PC-3 (cell line): ENCODE measurements around the gene KCNQ1. TPM values are rescaled to one million over a fixed set of nuclear protein-coding genes. Genes with fewer than 3 reads are reported as not detected.

Experiments
- ATAC-seq: fragments of 200-7000 bp; cut with Tn5 transposase; 2 replicates; pipeline ENCODE4 v1.9.1; 2020; ENCODE audit warnings: mild to moderate bottlenecking, moderate library complexity
- BruUV-seq: library from RNA; stranded (reverse); fragments of 400-500 nt; replicated peaks from 2 replicates; lab custom pipeline; 2021; lab: Mats Ljungman, UMichigan
- CTCF ChIA-PET: fragments of 300-600 bp; sonication (Branson Sonifier 250); formaldehyde crosslinking; loops from one replicate; lab custom pipeline; 2022; ENCODE audit warnings: antibody characterized with exemption; lab: Charles Lee
- POLR2A ChIA-PET: fragments of 300-600 bp; sonication (Branson Sonifier 250); formaldehyde crosslinking; loops from one replicate; lab custom pipeline; 2022; ENCODE audit warnings: antibody characterized with exemption; ENCODE audit not compliant: unreplicated experiment; lab: Charles Lee
- DNase-seq: peaks from one replicate; pipeline ENCODE4 v3.0.0-alpha.2; 2015
- H2AFZ ChIP-seq: fragments of 300-600 bp; sonication (generic); 2 replicates; pipeline ENCODE4 v1.6.0; 2016; ENCODE audit warnings: antibody characterized with exemption, low read length
- H3F3A ChIP-seq: fragments of 300-600 bp; sonication (generic); one replicate; pipeline ENCODE4 v1.6.0; 2017; ENCODE audit warnings: antibody characterized with exemption, low read length, control low read depth, mild to moderate bottlenecking; ENCODE audit not compliant: unreplicated experiment
- H3K27ac ChIP-seq: fragments of 300-600 bp; sonication (generic); 2 replicates; pipeline ENCODE4 v1.5.1; 2016; ENCODE audit warnings: mild to moderate bottlenecking, low read length
- H3K27me3 ChIP-seq: fragments of 300-600 bp; sonication (generic); 2 replicates; pipeline ENCODE4 v1.6.1; 2016; ENCODE audit warnings: low read length, mixed read lengths
- H3K36me3 ChIP-seq: fragments of 300-600 bp; sonication (generic); 2 replicates; pipeline ENCODE4 v1.6.1; 2016; ENCODE audit warnings: low read depth, mixed run types, low read length, mixed read lengths
- H3K4me1 ChIP-seq: fragments of 300-600 bp; sonication (generic); 2 replicates; pipeline ENCODE4 v1.5.1; 2016; ENCODE audit warnings: low read length; ENCODE audit not compliant: insufficient read depth
- H3K4me2 ChIP-seq: fragments of 300-600 bp; sonication (generic); 2 replicates; pipeline ENCODE4 v1.6.0; 2016; ENCODE audit warnings: low read length
- H3K4me3 ChIP-seq: fragments of 300-600 bp; sonication (generic); 2 replicates; pipeline ENCODE4 v1.5.1; 2016; ENCODE audit warnings: mild to moderate bottlenecking, low read length, mixed read lengths
- H3K79me2 ChIP-seq: fragments of 300-600 bp; sonication (generic); 2 replicates; pipeline ENCODE4 v1.6.1; 2017; ENCODE audit warnings: low read length, mixed read lengths
- H3K9ac ChIP-seq: fragments of 300-600 bp; sonication (generic); 2 replicates; pipeline ENCODE4 v1.6.0; 2016; ENCODE audit warnings: mild to moderate bottlenecking, low read length
- H3K9me2 ChIP-seq: fragments of 300-600 bp; sonication (generic); replicated peaks from 2 replicates; pipeline ENCODE4 v1.6.1; 2016; ENCODE audit warnings: mixed run types, low read length, mixed read lengths
- H3K9me3 ChIP-seq: fragments of 300-600 bp; sonication (generic); 2 replicates; pipeline ENCODE4 v1.6.1; 2016; ENCODE audit warnings: low read length, mixed read lengths
- H4K20me1 ChIP-seq: fragments of 300-600 bp; sonication (generic); 2 replicates; pipeline ENCODE4 v1.6.1; 2016; ENCODE audit warnings: low read length, mixed read lengths
- EZH2 ChIP-seq: fragments of 300-600 bp; sonication (generic); IDR thresholded peaks from one replicate; pipeline ENCODE4 v1.6.1; 2017; ENCODE audit warnings: antibody characterized with exemption, mild to moderate bottlenecking, low read length; ENCODE audit not compliant: unreplicated experiment
- EZH2phosphoT487 ChIP-seq: fragments of 300-600 bp; sonication (generic); IDR thresholded peaks from 2 replicates; pipeline ENCODE4 v1.6.1; 2018; ENCODE audit warnings: mild to moderate bottlenecking, antibody characterized with exemption, low read length, borderline replicate concordance
- intact Hi-C: fragments of 100-400 bp; cut with micrococcal nuclease; formaldehyde crosslinking; loops from 2 replicates; pipeline ENCODE4 v1.9.0; 2023
- total RNA-seq: library from RNA; depleted of rRNA; stranded (reverse); fragments of >200 nt; gene quantifications from 2 replicates; pipeline ENCODE4 v1.2.3, GENCODE V29; 2014
- TF ChIP-seq, protein P1 (sequence below): fragments of 300-600 bp; sonication (generic); conservative IDR thresholded peaks from 2 replicates; pipeline ENCODE4 v1.5.1; 2017; ENCODE audit warnings: antibody characterized with exemption, low read depth, mild to moderate bottlenecking, low read length

Gene KCNQ1
- total RNA-seq, 1 experiment from 2014 or later = 0.40 TPM

DNA sequence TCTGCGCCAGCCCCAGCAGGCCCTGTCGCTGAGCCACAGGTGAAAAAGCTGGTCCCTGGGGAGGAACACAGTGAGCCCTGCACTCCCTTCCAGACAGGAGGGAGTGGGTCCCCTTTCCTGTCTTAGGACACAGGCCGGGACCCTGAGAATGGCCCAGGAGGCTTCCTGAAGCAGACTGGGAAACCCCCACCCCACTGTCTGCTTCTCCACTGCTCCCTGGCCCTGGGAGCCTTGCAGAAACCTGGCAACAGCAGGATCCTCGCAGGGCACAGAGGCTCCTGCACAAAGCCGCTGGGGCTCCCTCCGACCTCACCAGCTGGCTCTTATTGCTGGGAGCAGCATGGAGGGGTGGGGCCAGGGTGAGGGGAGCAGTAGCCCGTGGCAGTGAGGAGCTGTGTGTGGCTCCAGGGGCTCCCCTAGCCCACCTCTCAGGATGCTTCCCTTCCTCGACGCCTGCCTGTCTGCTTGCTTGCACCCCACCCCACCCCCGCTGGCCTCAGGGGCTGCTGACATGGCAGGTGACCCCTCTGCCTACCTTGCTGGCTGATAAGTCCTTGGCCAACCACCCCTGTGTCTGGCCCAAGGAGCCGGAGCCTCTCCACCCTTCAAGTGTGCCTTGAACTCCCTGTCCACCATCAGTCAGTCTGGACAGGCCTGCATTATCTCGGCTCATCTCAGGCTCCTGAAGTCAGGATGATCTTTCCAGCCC, 327.1 kb downstream of the KCNQ1 start:
- H3K27ac ChIP-seq = no peak overlapping the region
- ChIA-PET POLR2A (no interaction called here), CTCF (no interaction called here)
- no peak overlapping the region for H2AFZ ChIP-seq
- H3K79me2 ChIP-seq = no peaks in the 10 kb centered on the region
- no peaks in the 10 kb centered on the region for H3K36me3 ChIP-seq
- H3K27me3 ChIP-seq = no peaks in the 10 kb centered on the region
- H3K9ac ChIP-seq = no peak overlapping the region
- ATAC-seq (no peak), DNase-seq (no peak)
- H3K9me2 ChIP-seq = no peaks in the 10 kb centered on the region
- no peak overlapping the region for H3K4me3 ChIP-seq
- no peaks in the 10 kb centered on the region for H4K20me1 ChIP-seq
- no peaks in the 10 kb centered on the region for H3K9me3 ChIP-seq
- no TSS peak for BruUV-seq
- intact Hi-C loops = no loop called here
- no peak overlapping the region for H3K4me2 ChIP-seq
- no peak for TF ChIP-seq EZH2phosphoT487
- TF ChIP-seq EZH2 = no peak
- TF ChIP-seq, protein P1, sequence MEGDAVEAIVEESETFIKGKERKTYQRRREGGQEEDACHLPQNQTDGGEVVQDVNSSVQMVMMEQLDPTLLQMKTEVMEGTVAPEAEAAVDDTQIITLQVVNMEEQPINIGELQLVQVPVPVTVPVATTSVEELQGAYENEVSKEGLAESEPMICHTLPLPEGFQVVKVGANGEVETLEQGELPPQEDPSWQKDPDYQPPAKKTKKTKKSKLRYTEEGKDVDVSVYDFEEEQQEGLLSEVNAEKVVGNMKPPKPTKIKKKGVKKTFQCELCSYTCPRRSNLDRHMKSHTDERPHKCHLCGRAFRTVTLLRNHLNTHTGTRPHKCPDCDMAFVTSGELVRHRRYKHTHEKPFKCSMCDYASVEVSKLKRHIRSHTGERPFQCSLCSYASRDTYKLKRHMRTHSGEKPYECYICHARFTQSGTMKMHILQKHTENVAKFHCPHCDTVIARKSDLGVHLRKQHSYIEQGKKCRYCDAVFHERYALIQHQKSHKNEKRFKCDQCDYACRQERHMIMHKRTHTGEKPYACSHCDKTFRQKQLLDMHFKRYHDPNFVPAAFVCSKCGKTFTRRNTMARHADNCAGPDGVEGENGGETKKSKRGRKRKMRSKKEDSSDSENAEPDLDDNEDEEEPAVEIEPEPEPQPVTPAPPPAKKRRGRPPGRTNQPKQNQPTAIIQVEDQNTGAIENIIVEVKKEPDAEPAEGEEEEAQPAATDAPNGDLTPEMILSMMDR = no peak
- no peaks in the 10 kb centered on the region for H3F3A ChIP-seq
- H3K4me1 ChIP-seq = peaks cover 20% of the 10 kb centered on the region

DNA sequence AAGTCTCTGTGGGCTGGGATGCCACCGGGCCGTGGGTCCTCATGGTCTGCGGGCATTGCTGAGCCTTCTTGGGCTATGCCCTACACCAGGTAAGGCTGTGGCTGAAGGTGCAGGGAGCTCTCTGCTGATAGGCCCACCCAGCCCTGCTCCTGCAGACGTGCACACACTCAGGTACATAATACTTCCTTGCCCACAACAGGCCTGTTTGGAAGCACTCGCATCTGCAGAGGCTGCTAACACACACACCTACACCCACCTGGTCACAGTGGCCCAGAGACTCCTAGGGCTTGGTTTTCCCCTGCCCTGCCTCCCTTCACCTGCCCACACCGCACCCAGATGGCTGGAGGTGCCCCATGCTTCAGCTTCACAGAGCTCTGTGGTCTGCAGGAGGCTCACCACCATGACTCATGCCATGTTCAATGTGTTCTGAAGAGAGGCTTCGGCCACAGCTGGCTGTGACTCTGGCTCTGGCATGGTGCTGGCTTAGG, 327.8 kb downstream of the KCNQ1 start:
- intact Hi-C loops = no loop called here
- H4K20me1 ChIP-seq = no peaks in the 10 kb centered on the region
- no peaks in the 10 kb centered on the region for H3K9me3 ChIP-seq
- H3K27me3 ChIP-seq = no peaks in the 10 kb centered on the region
- ChIA-PET POLR2A (no interaction called here), CTCF (no interaction called here)
- H2AFZ ChIP-seq = no peak overlapping the region
- H3K79me2 ChIP-seq = no peaks in the 10 kb centered on the region
- H3K9ac ChIP-seq = no peak overlapping the region
- H3F3A ChIP-seq = no peaks in the 10 kb centered on the region
- DNase-seq (peak; percentile 73), ATAC-seq (peak; percentile 64)
- H3K36me3 ChIP-seq = no peaks in the 10 kb centered on the region
- no peak overlapping the region for H3K27ac ChIP-seq
- TF ChIP-seq, protein P1 = no peak
- TF ChIP-seq EZH2 (no peak), EZH2phosphoT487 (no peak)
- BruUV-seq = no TSS peak
- no peak overlapping the region for H3K4me2 ChIP-seq
- peaks cover 25% of the 10 kb centered on the region for H3K4me1 ChIP-seq
- no peak overlapping the region for H3K4me3 ChIP-seq
- H3K9me2 ChIP-seq = no peaks in the 10 kb centered on the region
